ENCODE data around the gene NHP2.

NHP2 gene

DNA sequence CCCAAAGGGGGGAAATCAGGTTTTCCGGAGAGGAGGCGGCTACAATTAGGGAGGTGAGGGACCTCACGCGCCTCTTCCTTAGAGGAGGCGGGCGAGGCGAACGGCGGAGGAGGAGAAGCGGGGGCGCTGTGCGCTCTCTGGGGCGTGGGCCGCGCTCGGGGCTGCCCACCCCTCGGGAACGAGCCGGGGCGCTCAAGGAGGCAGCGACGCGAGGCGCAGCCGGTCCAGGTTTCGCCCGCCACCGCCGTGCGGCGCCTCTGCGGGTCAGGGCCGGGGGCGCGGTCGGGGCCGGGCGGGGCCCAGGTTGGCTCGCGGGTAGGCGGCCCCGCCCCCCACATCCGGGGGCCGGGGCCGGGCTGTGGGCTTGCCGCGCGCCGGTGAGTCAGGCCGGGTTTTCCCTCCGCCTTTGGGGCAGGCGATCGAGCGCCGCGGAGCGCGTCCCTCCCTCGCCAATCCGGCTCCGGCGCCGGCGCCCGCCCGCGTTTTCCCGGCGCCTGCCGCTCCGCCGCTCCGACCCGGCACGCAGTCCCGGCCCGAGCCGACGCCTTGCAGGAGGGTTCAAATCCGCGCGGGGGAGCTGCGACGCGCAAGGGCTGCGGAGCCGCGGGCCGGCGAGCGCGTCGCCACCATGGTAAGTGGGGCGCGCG lies 40.4 kb downstream of the NHP2 start, which contains the start of gene N4BP3:
Gene N4BP3, plus strand, starts transcription at position 392 of the 647 bp plus-strand sequence. CDS start 6,052 bp downstream, outside the sequence.
- peak; percentile 84 for DNase-seq

DNA sequence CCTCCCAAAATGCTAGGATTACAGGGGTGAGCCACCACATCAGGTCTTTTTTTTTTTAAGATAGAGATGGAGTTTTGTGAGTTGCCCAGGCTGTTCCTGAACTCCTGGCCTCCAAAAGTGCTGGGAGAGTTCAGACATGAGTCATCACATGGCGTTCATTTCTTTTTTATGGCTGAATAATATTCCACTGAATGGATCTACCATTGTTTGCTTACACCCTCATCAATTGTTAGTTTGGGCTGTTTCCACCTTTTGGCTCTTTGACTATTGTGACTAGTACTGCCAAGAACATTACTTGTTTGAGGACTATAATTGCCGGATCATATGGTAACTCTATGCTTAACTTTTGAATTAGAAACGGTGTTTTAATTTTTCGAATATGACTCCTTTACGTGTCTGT lies 41.1 kb downstream of the NHP2 start:
- DNase-seq = no peak

DNA sequence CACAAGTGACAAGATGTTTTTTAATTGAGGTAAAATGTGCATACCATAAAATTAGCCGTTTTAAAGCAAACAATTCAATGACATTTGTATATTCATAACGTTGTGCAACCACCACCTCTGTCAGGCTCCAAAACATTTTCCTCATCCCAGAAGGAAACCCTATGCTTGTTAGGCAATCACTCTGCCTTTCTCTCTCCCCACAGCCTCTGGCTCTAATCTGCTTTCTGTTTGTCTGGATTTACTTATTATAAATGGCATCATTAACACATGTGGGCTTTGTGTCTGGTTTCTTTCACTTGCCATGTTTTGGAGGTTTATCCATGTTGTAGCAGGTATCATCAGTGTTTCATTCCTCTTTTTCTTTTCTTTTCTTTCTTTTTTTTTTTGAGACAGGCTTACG lies 41.8 kb downstream of the NHP2 start:
- DNase-seq = no peak

DNA sequence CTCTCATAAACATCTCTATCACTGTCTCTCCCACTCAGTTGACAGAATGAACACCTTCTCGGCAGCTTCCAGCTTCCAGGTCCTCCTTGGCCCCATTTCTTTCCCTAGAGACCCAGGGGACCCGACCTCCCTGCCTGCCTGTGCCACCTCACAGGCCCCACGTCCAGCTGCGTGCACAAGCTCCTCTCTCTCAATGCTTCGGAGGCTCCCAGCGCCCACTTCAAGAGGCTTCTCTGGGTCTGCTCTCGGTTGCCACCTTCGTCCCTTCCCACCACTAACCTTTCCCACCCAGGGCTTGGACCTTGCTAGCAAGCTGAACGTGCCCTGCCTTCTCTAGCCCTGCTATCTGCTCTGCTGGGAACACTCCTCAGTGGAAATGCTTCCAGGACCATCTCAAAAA lies 43.2 kb downstream of the NHP2 start:
- DNase-seq = no peak

DNA sequence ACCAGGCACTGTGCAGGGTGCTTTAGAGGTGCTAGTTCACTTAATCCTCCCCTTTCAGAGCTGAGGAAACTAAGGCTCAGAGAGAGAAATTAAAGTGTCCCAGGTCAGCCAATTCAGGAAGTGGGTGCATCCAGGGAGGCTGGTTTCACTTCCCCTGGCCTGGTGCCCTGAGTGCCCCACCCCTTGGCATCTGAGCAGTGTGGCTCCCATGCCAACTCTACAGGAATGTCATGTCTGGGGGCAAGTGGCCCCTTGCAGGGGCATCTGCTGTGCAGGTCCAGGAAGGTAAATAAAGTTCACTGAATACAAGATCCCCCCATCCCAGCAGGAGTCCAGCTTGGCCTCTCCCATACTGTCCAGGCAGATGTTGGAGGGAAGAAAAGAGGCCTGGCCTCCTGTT lies 44.7 kb downstream of the NHP2 start:
- DNase-seq = no peak

DNA sequence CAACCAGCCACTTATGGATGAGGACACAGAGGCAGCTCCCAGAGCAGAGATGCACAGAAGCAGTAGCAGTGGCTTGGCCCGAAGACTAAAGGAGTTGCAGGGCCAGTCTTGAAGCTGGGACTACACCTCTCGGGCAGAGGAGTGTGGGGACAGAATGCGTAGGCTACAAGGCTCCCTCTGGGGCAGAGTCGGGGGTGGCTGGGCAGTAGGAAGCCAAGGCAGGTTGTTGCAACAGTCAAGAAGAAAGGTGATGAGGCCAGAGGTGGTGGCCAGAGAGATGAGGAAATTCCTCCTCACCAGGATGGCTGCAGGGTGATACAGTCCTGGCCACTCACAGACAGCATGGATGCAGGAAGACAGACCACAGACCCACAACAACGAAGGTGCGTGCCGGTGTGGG lies 45.2 kb downstream of the NHP2 start:
- DNase-seq = no peak

DNA sequence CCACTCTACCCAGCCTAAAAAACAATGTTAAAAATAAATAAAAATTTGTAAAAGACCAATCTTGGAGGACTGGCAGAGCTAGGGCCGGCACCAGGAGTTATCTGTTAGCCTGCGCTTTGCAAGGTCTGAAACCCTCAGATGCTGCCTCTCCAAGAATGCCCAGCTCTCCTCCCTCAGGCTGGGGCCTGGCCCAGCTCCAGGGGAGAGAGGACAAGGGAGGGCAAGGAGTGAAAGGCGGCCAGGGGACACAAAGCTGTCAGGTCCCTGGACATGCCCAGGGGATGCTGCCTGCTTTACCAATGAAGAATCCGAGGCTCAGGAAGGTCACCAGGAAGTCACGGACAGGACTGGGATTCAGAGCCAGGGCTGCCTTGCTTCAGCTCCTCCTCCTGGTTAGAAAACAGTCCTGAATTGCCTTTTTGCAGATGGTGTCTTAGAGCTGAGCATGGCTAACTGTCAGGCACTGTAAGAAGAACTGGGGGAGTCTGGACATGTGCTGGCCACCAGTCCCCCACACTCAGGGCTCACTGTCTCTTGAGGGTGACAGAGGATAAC lies 45.9 kb downstream of the NHP2 start:
- no peak for DNase-seq

DNA sequence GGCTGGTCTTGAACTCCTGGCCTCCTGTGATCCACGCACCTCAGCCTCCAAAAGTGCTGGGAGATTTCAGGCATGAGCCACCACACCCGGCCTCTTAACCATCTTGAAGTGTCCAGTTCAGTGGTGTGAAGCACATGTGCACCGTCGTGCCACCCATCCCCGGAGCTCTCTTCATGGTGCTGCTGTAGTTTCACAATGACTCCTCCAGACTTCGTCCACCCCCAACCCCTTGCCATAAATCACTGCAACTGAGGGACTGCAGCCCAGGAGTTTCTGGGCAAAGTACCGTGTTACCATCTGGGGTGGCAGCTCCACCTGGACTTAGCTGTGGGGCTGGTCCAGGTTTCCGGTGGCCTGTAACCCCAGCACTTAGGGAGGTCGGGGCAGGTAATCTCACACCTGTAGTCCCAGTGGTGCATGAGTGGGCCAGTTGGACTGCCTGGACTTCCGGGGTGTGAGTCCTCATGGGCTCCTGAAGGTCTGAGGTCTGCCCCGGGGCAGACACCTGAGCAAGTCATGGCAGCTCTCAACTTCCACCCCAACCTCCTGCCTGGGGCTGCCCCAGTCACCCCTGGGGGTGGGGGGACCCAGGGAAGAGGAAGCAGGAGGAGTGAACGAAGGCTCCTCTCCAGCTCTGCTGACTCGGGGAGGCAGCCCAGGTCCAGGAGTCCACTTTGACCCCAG lies 47.0 kb downstream of the NHP2 start:
- DNase-seq = no peak

DNA sequence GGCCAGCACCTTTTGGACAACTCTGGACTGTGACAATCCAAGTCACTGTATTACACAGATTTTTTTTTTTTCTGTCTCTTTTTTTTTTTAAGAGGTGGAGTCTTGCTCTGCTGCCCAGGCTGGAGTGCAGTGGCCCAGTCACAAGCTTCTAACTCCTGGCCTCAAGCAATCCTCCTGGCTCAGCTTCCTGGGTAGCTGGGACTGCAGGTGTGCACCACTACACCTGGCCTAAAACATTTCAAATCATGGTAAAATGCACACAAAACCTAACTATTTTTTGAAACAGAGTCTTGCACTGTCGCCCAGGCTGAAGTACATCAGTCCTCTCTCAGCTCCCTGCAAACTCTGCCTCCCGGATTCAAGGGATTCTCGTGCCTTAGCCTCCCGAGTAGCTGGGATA lies 47.6 kb downstream of the NHP2 start:
- no peak for DNase-seq

DNA sequence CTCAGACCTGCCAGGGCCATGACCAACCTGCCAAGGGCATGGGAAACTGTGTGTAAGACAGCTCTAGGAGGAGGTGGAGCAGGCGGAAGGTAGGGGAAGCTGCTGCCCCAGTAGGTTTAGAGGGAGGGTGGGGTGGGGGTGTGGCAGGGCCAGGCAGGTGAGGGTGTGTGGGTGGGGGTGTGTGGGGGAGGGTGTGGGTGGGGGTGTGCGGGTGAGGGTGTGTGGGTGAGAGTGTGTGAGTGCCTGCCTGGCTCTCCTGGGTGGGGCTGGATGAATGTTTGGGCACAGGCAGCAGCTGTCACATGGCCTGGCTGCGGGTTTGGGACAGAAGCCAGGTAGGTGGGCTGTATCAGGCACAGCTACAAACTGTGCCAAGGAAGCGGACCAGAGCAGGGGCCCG lies 49.2 kb downstream of the NHP2 start:
- no peak for DNase-seq

DNA sequence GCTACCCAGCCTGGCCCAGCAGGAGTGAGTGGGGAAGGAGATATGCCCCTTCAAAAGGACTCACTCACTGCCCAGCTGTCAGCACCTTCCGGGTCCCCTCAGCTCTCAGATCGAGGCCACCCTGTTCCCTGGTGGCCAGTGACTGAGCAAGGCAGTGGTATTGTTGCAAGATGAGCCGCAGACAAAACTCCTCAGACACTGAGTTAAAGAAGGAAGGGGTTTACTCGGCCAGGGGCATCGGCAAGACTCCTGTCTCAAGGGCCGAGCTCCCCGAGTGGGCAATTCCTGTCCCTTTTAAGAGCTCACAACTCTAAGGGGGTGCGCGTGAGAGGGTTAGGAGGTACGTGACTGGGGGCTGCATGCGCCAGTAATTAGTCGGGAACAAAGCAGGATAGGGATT lies 50.1 kb downstream of the NHP2 start:
- DNase-seq = no peak

All from CD4-positive, alpha-beta T cell treated with Interleukin-15 for 1 hour (primary cell).